AG20443 (cell line): ENCODE results near the gene SH3GL1.

ENCODE experiments used
- DNase-seq: peaks from one replicate; pipeline ENCODE4 v3.0.0; 2012; ENCODE audit warnings: low spot score, mixed read lengths

SH3GL1 gene, protein sequence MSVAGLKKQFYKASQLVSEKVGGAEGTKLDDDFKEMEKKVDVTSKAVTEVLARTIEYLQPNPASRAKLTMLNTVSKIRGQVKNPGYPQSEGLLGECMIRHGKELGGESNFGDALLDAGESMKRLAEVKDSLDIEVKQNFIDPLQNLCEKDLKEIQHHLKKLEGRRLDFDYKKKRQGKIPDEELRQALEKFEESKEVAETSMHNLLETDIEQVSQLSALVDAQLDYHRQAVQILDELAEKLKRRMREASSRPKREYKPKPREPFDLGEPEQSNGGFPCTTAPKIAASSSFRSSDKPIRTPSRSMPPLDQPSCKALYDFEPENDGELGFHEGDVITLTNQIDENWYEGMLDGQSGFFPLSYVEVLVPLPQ

DNA sequence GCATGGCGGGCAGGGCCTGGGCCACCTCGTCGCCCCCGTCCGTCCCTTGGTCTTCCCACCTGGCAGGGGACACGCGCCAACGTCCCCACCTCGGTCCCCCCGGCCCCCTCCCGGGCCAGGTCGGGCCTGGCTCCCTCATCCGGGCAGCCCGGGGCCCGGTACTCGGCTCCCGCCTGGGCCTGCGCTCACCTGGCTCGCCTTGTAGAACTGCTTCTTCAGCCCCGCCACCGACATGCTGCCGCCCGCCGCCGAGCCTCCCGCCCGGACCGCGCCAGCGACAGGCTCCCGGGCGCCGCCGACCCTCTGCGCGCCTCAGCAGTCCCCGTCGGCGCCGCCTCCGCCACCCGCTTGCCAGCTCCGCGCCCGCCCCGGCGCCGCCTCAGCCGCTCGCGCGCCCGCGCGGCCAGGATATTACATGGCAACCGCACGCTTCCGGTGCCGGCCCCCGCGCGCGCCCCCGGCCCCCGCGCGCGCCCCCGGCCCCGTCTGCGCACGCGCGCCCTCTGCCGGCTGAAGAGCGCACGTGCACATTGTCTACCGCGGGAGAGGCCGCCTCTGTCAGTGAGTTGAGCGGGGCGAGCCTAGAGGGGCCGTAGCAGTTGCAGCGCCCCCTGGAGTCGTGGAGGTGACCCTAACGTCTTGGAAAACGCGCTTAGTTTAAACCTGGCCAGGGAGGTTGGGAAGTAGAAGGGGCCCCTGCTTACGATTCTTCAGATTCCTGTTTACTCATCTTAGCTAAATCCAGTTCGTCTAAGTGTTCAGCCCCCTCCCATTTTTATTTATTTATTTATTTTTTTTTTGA is at the start of gene SH3GL1:
SH3GL1 (minus strand) TSS at position 413 of the 802 bp plus-strand sequence; CDS start at position 234, 179 bp downstream.
- DNase-seq = peak; percentile 94

DNA sequence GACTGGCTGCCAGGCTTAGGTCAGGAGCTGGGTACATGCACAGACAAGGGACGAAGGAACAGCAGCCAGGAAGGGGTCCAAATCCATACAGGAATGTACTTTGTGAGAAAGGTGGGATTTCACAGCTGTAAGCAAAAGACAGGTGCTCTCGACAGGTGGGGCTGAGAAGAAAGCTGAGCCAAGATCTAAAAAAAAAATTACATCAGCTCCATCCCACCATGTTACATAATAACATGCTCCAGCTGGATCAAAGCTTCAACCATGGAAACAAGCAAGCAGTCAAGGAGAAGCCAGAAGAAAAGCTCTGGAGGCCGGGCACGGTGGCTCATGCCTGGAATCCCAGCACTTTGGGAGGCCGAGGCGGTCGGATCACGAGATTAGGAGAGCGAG is 49.3 kb upstream of the SH3GL1 start:
- DNase-seq = no peak

DNA sequence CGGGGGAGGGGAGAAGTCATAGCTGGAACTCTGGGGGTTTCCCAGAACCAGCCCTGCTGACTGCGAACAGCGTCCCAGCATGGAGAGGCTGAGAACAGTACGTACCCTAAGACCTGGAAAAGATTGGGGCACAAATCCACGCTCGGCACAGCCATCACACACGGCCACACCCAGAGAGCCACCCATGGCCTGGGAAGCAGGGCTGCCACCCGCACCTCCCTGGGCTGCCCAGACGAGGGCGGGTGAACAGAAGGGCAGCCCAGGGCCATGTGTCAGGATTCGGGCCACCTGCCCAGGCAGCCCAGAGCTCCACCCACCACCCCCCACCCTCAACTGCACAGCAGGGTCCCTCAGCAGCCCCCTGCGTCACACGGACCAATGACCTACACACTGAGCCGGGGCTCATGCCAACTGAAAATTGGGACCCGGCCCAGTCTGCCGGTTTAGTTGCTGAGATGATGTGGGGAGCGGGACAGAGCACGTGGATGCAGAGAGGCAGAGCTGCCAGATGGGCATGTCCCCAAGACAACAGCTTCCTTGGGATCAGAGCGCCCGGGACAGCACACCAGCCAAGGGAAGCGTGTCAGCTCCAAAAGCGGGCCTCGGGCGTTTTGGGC is 48.8 kb upstream of the SH3GL1 start:
- DNase-seq = no peak

DNA sequence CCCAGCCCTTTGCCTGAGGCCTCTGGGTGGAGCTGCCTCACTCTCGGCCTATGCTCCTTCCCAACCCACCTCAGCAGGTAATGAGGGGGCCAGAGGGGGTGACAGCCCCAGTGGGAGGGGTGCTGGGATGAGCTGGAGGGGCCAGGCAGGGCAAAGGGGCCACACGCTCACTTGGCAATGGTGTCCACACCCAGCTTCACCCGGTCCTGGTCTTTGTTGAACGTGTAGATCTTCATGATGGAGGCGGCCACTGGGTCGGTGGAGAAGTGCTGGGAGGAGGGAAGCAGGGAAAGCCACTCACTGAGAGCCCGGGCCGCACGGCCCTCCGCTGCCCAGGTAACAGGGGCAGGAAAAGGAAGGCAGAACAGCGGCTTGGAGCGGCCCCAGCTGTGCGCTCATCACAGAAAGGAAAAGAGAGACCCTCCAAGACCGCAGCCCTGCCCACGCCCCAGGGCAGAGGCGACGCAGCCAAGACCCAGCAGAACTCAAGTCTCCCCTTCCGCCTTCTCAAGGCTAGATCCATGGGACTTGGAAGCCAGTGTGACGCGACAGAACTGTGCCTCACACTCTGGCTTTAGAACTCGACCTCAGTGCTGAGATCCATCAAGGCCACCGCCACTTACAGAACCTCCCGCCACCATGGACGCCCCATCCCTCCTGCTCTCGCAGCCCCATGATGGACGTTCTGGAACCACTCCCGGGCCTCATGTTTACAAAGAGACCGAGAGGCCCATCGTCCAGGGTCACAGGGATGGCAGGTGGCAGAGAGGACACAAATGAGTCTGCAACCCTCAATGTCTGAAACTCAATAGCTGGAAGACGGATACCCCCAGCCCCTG is 48.0 kb upstream of the SH3GL1 start:
- DNase-seq = no peak

DNA sequence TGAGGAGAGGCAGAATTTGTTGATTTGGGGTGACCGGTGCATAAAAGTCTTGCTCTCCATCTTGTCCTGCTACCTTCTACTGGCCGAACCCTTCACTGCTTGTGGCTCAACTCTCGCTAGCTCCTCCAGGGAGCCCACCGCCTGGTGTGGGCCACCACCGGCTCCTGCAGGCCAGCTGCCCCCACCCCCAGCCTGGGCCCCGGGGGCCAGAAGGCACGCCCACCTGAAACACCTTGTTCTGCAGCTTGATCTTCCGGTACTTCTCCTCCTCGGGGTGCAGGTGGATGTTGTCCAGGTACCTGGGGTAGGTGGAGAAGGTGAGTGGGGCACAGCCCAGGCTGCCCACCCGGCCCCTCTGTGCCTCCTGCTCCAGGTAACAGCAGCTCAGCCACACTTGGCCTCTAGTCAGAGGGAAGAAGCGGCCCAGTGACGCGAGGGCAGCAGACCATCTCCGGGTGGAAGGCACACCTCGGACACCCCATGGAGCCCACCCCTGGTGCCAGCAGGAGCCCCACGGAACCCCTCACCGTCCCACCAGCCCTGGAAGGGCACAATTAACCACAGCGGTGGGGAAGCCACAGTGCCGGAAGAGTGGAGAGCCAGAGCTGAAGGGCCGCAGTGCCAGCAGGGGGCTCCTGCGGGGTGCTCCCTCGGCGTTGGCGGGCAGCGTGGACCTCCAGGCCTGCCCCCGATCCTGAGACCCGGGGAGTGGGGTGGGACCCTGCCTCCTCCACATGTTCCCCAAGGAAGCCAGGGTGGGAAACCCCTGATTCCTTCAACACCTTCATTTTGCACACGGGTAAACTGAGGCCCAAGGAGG is 47.2 kb upstream of the SH3GL1 start:
- no peak for DNase-seq

DNA sequence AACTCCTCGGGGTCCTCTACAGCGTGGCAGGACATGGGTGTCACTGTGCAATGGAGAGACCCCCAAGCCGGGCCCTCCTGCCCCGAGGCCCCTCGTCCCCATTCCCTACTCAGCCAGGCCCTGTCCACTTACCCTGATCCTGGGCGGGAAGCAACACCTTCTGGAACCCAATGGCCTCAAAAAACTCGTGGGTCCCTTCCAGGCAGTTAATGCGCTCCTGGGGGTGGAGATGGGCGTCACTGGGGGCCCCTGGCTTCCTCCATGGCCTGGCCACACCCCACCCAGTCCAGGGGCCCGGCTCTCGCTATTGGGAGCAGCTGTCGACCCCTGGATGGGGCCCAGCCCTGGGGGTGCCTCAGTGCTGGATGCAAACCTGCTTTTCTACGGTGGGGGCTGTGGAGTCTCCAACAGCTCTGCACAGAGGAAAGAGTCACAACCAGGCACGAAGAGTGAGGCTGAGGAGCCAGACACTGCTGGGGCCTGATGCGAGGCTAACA is 46.4 kb upstream of the SH3GL1 start:
- no peak for DNase-seq

DNA sequence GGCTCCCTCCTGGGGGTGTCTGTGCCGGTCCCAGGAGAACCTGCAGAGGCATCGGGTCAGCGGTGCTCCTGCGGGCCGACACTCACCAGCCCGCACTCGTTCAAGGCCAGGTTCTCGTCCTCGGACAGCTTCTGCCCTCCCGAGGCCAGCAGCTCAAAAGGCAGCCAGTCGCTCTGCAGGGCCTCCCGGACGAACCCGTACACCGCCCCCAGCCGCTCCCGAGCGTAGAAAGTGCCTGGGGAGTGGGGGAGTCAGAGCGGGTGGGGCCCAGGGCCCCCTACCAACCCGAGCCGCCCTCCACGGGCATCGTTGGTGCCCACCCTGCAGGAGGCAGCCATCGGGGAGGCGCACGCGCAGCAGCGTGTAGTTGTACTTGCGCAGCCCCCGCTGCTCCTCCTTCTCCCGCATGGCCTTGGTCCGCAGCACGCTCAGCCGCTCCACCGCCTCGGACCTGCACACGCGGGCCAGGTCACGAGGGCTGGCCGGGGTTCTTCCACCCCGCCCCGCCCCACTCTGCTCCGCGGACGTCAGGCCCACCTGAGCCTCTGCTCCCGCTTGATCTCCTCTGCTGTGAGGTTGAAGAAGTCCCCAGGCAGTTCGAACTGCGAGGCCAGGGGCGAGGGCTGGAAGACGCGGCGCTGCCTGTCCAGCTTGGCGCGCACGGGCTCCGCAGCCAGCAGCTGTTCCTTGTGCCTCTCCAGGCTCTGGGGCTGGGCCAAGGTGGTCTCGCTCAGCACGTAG is 45.8 kb upstream of the SH3GL1 start:
- no peak for DNase-seq

DNA sequence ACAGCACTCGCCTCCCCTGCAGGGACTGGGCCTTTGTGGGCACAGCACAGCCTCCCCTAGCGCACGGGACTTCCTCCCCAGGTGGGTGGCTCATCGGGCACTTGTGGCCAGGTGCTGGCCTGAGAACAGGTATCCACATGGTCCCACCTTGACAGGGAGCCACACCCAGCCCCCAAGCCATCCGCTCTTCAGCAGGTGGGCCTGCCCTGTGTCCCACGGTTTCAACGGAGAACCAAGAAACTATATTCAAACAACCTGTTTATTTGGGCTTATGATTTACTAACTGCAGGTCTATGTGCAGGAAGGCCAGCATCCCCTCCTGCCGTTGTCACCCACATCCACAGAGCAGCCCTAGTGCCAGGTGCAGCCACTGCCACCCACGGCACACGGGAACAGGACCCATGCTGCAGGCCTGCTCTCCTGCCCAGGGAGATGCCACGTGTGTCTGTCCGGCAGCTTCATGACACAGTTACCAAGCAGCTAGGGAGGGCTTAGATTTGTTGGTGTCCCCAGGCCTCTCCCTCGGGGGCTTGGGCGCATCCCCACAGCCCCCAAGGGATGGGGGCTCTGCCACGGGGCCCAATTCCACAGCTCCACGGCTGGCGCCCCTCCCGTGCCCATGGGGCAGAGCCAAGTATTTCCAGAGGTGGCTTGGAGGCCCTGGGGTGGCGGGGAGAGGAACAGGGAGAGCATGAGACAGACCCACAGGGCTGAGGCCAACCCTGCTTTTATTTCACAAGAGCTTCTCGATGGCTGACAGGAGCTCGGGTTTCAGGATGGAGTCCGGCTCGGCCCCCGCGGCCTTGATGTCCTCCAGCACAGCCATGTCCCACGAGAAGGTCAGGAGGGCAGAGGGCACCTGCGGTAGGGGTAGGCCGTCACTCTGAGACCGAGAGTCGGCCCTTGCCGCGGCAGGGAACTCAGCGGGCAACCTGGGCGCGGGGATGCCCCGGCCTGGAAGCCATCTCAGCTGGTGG is 44.7 kb upstream of the SH3GL1 start:
- no peak for DNase-seq

DNA sequence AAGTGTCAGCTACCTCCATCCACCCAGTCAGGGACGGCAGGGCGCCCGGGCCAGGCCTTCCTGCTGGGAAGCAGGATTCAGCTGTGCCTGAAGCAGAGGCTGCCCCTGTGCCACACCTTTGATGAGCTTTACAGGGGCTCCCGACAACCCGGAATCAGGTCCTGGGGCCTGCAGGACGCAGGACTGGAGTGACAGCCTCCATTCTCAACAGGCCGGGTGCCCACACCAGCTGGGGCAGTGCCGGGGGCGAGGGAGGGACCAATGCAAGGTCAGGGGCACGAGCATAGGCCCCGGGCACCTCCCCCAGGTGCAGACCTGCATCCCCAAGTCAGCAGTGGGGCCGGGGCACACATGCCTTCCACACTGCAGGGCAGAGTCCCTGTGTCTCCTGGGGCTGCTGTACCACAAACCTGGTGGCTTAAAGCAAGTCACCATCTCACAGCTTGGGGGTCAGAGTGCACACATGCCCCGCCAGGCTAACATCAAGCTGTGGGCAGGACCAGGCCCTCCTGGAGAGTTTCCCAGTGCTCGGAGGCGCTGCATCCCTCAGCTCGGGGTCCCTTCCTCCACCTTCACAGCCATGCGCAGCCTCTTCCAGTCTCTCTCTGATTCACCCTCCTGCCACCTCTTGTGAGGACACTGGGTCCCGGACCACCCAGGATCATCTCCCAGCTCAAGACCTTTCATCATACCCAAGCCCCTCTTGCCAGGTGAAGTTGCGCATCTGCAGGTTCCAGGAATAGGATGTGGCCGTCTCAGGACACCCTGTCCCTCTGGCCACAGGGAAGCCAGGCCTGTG is 43.8 kb upstream of the SH3GL1 start:
- no peak for DNase-seq

DNA sequence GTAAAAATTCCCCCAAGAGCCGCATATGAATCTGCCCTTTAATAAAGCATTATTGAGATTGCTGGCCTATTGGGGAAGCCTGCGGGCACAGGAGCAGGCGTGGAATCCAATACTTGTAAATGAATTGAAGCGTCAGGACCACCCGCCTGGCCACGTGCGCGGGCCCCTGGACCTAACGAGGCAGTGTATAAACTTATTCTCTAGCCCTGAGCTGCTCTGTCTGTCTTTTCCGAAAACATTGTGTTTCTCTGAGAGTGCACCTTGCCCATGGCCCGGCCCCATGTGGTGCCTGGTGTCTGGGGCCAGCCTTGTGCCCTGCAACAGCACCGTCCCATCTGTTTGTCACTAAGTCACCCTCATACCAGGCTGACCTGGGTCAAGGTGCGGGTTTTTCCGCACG is 42.8 kb upstream of the SH3GL1 start:
- DNase-seq = no peak

DNA sequence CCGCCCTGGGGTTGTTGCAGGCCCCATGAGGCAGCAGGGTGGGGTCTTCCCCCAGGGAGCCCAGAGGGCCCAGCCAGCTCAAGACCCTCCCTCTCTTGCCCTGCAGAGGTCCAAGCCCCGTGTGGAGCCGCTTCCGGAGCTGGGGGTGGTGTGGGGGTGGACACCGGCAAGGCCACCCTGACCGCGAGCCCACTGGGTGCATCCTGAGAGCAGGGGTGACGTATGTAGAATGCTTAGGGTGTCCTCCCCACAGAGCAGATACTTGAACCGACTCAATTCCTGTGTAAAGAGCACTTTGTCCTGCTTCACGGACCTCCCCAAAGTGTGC is 42.4 kb upstream of the SH3GL1 start:
- no peak for DNase-seq

DNA sequence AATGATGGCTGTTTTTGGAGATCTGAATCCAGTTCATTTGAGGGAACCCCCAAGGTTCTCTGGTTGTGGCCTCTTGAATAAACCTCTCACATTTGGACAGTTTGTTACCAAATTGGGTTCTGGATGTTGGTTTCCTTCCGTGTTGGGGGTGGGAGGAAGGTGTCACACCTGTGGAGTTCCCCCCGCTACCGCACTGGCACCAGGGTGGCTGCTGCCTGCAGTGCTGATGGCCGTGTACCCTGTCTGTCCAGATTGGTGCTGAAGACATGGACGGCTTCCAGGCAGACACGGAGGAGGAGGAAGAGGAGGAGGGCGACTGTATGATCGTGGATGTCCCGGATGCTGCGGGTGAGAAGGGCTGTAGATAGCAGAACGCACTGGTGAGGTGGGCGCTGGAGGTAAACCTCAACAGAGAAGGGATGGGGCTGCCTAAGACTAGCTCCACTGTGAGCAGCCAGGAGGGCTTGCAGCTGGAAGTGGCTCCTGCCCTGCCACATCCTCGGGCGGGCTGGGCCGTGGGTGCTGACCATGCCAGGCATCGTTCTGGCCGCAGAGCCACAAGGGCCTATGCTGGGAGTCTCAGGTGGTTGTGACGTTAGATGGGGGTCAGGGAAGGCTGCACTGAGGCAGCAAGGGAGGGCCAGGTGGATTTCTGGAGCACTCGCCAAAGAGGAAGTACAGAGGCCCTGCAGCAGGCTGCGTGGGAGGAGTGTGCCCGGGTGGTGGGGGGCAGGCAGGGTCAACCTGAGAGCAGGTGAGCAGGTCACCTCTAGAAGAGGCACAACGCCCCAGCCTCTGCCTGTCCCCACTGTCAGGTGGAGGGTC is 41.9 kb upstream of the SH3GL1 start:
- DNase-seq = no peak

DNA sequence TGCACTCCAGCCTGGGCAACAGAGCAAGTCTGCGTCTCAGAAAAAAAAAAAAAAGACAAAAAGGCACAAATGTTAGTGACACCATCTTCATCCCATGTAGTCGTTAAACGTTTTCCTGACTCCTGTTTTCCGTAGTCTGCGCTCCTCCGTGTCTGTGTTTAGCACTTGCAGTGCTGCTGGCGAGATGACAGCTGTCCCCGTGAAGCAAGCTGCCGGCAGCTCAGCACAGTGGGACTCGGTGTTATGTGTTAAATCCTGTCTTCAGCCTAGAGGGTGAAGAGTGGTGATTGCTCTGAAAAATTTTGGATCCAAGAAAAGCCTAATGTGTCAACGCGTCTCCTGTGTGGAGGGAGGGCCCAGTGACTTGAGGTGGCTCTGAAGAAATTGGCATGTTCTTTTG is 38.9 kb upstream of the SH3GL1 start:
- DNase-seq = no peak

DNA sequence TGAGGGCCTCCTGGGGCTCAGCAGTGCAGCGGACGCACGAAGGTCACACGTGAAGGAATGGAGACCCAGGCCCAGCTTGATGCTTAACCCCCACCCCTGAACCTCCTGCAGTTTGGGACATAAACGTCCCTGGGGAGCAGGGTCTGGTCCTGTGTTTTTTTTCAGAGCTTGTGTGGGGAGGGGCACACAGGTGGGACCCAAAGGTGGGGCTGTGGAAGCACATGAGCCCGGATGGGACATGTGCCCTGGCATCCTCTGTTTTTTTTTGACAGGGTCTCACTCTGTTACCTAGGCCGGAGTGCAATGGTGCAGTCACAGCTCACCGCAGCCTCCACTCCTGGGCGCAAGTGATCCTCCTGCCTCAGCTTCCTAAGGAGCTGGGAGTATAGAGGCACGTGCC is 36.8 kb upstream of the SH3GL1 start:
- DNase-seq = no peak

DNA sequence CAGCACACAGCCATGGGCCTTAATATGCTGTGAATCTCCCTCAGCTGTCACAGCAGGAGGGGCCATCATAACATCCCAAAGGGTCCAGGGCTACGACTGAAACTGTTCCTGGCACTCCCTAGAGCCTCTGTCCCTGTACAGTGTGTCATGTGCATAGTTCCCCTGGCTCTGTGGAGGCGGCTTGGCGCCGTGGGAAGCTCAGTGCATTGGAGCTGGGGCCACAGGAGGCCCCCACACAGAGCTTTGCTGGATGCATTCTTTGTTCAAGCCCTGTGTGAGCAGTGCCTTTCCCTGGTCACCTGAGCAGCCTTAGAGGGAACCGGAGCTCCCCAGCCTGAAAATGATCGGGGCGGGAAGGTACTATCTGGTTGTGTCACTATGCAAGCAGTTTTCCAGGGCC is 35.9 kb upstream of the SH3GL1 start:
- DNase-seq = no peak

DNA sequence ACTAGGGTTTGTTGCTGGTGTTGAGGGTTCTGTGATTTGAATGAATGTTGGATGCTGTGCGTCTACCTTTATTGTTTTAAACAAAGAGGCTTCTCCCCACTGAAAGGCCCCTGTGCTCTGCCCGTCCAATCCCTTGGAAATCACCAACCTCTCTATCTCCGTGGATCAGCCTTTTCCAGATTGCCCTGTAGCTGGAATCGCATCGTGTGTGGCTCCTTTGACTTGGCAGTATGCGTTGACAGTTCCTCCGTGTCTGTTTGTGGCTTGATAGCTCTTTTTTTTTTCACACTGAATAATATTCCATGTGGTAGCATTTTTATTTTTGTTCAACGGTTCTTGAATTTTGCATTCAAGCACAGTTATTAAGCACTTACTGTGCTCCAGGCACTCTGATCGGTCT is 34.0 kb upstream of the SH3GL1 start:
- DNase-seq = no peak

DNA sequence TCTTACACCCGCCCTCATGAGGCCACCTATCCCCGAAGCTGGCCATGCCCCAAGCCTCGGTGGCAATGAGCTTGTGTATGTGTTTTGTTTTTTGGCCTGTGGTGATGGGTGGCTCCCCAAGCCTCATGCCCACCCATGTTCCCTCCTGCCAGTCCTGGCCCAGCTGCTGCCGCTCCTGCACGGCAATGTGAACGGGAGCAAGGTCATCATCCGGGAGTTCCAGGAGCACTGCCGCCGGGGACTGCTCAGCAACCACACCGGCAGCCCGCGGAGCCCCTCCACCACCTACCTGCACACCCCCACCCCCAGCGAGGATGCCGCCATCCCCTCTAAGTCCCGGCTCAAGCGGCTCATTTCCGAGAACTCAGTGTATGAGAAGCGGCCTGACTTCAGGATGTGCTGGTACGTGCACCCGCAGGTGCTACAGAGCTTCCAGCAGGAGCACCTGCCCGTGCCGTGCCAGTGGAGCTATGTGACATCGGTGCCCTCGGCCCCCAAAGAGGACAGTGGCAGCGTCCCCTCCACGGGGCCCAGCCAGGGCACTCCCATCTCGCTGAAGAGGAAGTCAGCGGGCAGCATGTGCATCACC is 32.7 kb upstream of the SH3GL1 start:
- no peak for DNase-seq
